HG02623 (cell line): ENCODE measurements around the gene EMD.

Experiments
- ATAC-seq: cut with Tn5 transposase; IDR thresholded peaks from one replicate; pipeline ENCODE4 v1.9.1; 2021; ENCODE audit warnings: moderate library complexity; ENCODE audit not compliant: unreplicated experiment

Gene EMD

GRCh38 chrX:154355094-154355775, 23.9 kb upstream of the EMD start:
- ATAC-seq: no peak

GRCh38 chrX:154355776-154356140, 23.3 kb upstream of the EMD start:
- no peak for ATAC-seq

DNA sequence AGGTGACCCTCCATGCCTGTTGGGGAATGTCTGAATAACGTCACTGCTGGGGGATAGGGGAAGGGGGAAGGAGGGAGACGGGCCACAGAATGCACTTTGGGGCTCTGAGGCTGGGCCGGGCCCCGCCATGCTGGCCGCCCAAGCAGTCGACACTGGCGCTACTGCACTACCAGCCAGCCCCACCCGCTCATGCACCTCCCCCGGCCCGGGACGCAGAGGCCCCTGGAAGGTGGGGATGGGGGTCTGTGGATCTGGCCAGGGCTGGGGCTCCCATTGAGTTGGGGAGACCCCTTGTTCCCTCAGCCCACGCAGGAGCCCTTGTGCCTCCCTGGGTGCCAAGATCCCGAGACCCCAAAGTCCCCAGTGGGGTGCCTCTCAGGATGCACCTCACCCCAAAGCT, 22.5 kb upstream of the EMD start:
- no peak for ATAC-seq

- no peak for ATAC-seq
These were observed 21.9 kb upstream of the EMD start for GRCh38 chrX:154357205-154357604.

- ATAC-seq: no peak
These were observed 21.1 kb upstream of the EMD start for GRCh38 chrX:154358011-154358410.

DNA sequence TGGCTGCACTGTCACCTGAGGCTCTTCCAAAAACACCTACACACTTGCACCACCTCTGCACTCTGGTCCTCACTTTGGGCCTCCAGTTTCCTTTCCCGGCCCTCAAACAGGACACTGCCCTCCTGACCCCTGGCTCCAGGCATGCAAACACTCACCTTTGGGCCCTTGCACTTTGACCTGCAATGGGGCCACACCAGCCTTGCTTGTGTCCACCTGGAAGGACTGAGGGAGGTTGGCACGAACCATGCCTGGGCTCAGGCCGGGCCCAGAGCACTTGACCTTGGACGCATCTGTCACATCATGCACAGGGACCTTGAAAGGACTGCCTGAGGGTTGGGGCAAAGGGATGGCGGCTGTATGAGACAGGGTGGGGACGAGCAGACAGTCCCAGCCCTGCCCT, 20.3 kb upstream of the EMD start:
- ATAC-seq: no peak

- no peak for ATAC-seq
These were observed 19.5 kb upstream of the EMD start for GRCh38 chrX:154359362-154360154.

- no peak for ATAC-seq
These were observed 18.9 kb upstream of the EMD start for GRCh38 chrX:154360155-154360713.

GRCh38 chrX:154362085-154362742, 16.9 kb upstream of the EMD start:
- ATAC-seq: no peak

- no peak for ATAC-seq
These were observed 15.2 kb upstream of the EMD start for GRCh38 chrX:154363706-154364439.

GRCh38 chrX:154365052-154365600, 14.0 kb upstream of the EMD start:
- no peak for ATAC-seq

GRCh38 chrX:154365997-154366665, 13.0 kb upstream of the EMD start:
- ATAC-seq: no peak

DNA sequence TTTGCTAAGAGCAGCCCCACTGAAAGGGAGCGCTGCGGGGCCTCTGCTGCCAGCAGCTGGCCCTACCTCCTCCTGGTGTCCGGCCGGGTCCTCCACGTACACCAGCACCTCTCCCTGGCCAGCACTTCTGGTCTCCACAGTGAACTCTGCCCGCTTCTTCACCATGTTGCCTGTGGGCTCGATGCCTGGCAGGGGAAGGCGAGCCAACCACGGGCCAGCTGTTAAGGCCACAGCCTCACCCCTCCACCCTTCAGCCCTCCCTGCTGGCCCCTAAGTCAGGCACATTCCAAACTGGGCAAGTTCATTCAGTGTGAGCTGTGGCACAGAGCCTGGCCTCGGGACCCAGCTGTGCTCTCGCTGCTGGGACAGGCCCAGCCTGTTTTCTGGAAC, 12.4 kb upstream of the EMD start:
- no peak for ATAC-seq

- no peak for ATAC-seq
These were observed 11.4 kb upstream of the EMD start for GRCh38 chrX:154367474-154368308.

- ATAC-seq: no peak
These were observed 10.3 kb upstream of the EMD start for GRCh38 chrX:154368630-154369448.

DNA sequence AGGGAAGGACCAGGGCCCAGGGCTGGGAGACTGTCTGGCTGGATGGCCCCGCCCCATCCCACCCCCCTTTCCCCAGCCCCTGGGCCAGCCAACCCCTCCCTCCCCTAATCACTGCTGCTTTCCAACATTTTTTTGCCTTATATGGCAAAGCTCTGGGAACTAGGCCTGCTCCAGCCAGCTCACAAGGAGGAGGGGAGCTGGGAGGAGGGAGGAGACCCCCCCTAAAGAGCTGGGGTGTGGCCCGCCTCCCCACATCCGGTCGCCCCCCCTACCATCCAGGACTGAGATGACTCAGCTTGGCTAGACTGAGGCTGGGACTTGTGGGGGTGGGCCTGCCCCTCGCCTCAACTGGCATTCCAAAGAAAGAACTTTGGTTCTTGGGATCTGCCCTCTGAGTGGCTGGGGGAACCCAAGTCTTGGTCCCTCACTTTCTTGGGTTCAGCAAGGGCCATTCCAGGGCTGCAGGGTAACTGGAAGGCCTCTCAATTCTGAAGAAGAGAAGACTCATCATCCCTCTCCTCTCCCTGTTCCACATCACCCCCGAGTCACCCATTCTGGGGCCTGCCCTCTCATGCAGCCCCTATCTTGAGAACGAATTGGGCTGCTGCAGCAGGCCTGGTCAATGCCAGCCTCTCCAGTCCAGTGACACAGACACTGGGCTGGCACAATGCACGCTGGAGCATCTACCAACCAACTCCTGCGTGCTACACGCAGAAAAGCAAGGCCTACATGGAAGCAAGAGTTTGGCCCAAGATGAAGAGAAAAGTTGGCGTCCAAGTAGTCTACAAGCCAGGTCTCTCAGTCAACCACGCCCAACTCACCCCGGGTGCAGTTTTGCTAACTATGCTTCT, 9.4 kb upstream of the EMD start:
- no peak for ATAC-seq

GRCh38 chrX:154370300-154371016, 8.6 kb upstream of the EMD start:
- no peak for ATAC-seq
